ENCODE data around the gene ADAMTS12.
"Not testable (repeated sequence)": the region's sequence is repeated elsewhere in the genome, so short reads cannot be mapped to it uniquely, and the experiment has no call there.

Gene ADAMTS12

DNA sequence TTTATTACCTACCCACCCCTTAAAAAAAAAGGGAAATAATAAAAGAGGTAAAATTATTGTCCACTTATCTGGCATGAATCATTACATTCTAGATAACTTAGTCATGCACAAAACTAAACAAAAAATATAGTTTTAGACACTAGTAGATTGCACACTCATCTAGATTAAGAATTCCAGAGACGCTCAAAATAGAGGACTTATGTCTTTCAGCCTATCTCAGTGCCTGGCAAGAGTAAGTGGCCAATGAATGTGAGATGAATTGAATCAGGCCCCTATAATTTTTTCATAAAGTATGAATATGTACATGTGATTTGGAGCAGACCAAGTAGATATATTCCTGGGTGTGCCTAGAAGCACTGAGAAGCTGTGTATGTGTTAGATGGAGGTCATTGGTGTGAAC is 42.4 kb upstream of the ADAMTS12 start:
- Histone ChIP-seq H3K4me2 (ENCODE audit: low read length) (no peak overlapping the region), H3K27me3 (ENCODE audit: control insufficient read depth, insufficient read depth, low read length) (peaks cover 31% of the 10 kb centered on the region), H3K36me3 (ENCODE audit: insufficient read depth, low read length) (no peaks in the 10 kb centered on the region), H3K9me3 (replicated peaks; ENCODE audit: low read length) (no peaks in the 10 kb centered on the region), H3K9ac (ENCODE audit: low read depth, low read length) (no peak overlapping the region), H3K4me3 (ENCODE audit: low read length) (no peak overlapping the region), H3K4me1 (ENCODE audit: control insufficient read depth, insufficient read depth, low read length) (peaks cover 12% of the 10 kb centered on the region)

GRCh38 chr5:33933723-33934169 is 42.0 kb upstream of the ADAMTS12 start:
- Histone ChIP-seq H3K9me3 (replicated peaks; ENCODE audit: low read length) (no peaks in the 10 kb centered on the region), H3K4me3 (ENCODE audit: low read length) (no peak overlapping the region), H3K9ac (ENCODE audit: low read depth, low read length) (no peak overlapping the region), H3K4me2 (ENCODE audit: low read length) (no peak overlapping the region), H3K27me3 (ENCODE audit: control insufficient read depth, insufficient read depth, low read length) (peaks cover 28% of the 10 kb centered on the region), H3K36me3 (ENCODE audit: insufficient read depth, low read length) (no peaks in the 10 kb centered on the region), H3K4me1 (ENCODE audit: control insufficient read depth, insufficient read depth, low read length) (peaks cover 12% of the 10 kb centered on the region)

GRCh38 chr5:33931136-33931535 is 39.3 kb upstream of the ADAMTS12 start:
- Histone ChIP-seq H3K4me3 (ENCODE audit: low read length) (no peak overlapping the region), H3K27me3 (ENCODE audit: control insufficient read depth, insufficient read depth, low read length) (peaks cover 2% of the 10 kb centered on the region), H3K9ac (ENCODE audit: low read depth, low read length) (no peak overlapping the region), H3K9me3 (replicated peaks; ENCODE audit: low read length) (no peaks in the 10 kb centered on the region), H3K4me1 (ENCODE audit: control insufficient read depth, insufficient read depth, low read length) (peaks cover 11% of the 10 kb centered on the region), H3K36me3 (ENCODE audit: insufficient read depth, low read length) (no peaks in the 10 kb centered on the region), H3K4me2 (ENCODE audit: low read length) (no peak overlapping the region)

DNA sequence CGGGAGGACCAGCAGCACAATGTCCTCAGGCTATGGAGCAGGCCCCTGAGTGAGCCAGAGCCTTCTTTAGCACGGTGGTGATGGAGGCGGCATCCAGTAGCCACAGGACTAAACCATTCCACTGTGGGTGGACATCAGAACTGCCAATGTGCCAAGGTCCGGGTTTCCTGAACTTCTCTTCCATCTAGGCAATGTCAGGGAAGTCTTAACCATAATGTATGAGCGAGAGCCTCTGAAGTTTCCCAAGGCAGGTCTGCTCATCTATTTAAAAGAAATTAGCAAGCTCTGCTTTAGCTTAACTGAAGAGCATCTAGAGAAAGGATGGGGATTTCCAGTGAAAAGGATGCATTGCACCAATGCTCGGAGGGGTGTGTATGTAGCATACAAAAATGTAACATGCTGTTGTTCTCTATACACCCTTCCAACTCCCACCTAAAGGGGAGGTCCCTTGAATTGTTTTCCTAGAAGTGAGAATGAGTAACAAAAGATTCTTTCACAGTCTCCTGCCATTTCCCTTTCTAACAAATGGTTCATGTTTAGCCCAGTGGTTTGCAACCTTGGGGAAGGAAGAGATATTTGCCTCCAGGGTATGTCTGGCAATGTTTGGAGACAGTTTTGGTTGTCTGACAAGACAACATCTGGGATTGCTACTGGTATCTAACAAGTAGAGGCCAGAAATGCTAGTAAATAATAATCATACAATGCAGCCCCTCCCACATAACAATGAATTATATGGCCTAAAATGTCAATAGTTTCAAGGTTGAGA is 38.3 kb upstream of the ADAMTS12 start:
- no peaks in the 10 kb centered on the region for H3K9me3 ChIP-seq (replicated peaks; ENCODE audit: low read length)
- H3K36me3 ChIP-seq (ENCODE audit: insufficient read depth, low read length), result no peaks in the 10 kb centered on the region
- peaks cover 9% of the 10 kb centered on the region for H3K4me1 ChIP-seq (ENCODE audit: control insufficient read depth, insufficient read depth, low read length)
- no peak overlapping the region for H3K4me2 ChIP-seq (ENCODE audit: low read length)
- H3K27me3 ChIP-seq (ENCODE audit: control insufficient read depth, insufficient read depth, low read length), result no peaks in the 10 kb centered on the region
- no peak overlapping the region for H3K4me3 ChIP-seq (ENCODE audit: low read length)
- H3K9ac ChIP-seq (ENCODE audit: low read depth, low read length), result no peak overlapping the region

- H3K4me3 ChIP-seq (ENCODE audit: low read length), result no peak overlapping the region
- no peaks in the 10 kb centered on the region for H3K4me1 ChIP-seq (ENCODE audit: control insufficient read depth, insufficient read depth, low read length)
- H3K9me3 ChIP-seq (replicated peaks; ENCODE audit: low read length), result no peaks in the 10 kb centered on the region
- no peak overlapping the region for H3K4me2 ChIP-seq (ENCODE audit: low read length)
- no peak overlapping the region for H3K9ac ChIP-seq (ENCODE audit: low read depth, low read length)
- no peaks in the 10 kb centered on the region for H3K36me3 ChIP-seq (ENCODE audit: insufficient read depth, low read length)
- no peaks in the 10 kb centered on the region for H3K27me3 ChIP-seq (ENCODE audit: control insufficient read depth, insufficient read depth, low read length)
Observed at GRCh38 chr5:33928283-33928682, 36.5 kb upstream of the ADAMTS12 start.

- Histone ChIP-seq H3K4me1 (ENCODE audit: control insufficient read depth, insufficient read depth, low read length) (no peaks in the 10 kb centered on the region), H3K9me3 (replicated peaks; ENCODE audit: low read length) (no peaks in the 10 kb centered on the region), H3K36me3 (ENCODE audit: insufficient read depth, low read length) (no peaks in the 10 kb centered on the region), H3K9ac (ENCODE audit: low read depth, low read length) (no peak overlapping the region), H3K27me3 (ENCODE audit: control insufficient read depth, insufficient read depth, low read length) (peaks cover 5% of the 10 kb centered on the region), H3K4me3 (ENCODE audit: low read length) (no peak overlapping the region), H3K4me2 (ENCODE audit: low read length) (no peak overlapping the region)
Observed at GRCh38 chr5:33927685-33928084, 35.9 kb upstream of the ADAMTS12 start.

- H3K27me3 ChIP-seq (ENCODE audit: control insufficient read depth, insufficient read depth, low read length), result peaks cover 15% of the 10 kb centered on the region
- no peak overlapping the region for H3K4me2 ChIP-seq (ENCODE audit: low read length)
- no peaks in the 10 kb centered on the region for H3K9me3 ChIP-seq (replicated peaks; ENCODE audit: low read length)
- H3K4me1 ChIP-seq (ENCODE audit: control insufficient read depth, insufficient read depth, low read length), result no peaks in the 10 kb centered on the region
- no peak overlapping the region for H3K4me3 ChIP-seq (ENCODE audit: low read length)
- no peaks in the 10 kb centered on the region for H3K36me3 ChIP-seq (ENCODE audit: insufficient read depth, low read length)
- H3K9ac ChIP-seq (ENCODE audit: low read depth, low read length), result no peak overlapping the region
Observed at GRCh38 chr5:33925278-33925677, 33.5 kb upstream of the ADAMTS12 start.

- H3K9ac ChIP-seq (ENCODE audit: low read depth, low read length), result no peak overlapping the region
- H3K4me1 ChIP-seq (ENCODE audit: control insufficient read depth, insufficient read depth, low read length), result no peaks in the 10 kb centered on the region
- H3K4me3 ChIP-seq (ENCODE audit: low read length), result no peak overlapping the region
- no peaks in the 10 kb centered on the region for H3K9me3 ChIP-seq (replicated peaks; ENCODE audit: low read length)
- H3K36me3 ChIP-seq (ENCODE audit: insufficient read depth, low read length), result no peaks in the 10 kb centered on the region
- no peak overlapping the region for H3K4me2 ChIP-seq (ENCODE audit: low read length)
- peaks cover 18% of the 10 kb centered on the region for H3K27me3 ChIP-seq (ENCODE audit: control insufficient read depth, insufficient read depth, low read length)
Observed at GRCh38 chr5:33921002-33921401, 29.2 kb upstream of the ADAMTS12 start.

DNA sequence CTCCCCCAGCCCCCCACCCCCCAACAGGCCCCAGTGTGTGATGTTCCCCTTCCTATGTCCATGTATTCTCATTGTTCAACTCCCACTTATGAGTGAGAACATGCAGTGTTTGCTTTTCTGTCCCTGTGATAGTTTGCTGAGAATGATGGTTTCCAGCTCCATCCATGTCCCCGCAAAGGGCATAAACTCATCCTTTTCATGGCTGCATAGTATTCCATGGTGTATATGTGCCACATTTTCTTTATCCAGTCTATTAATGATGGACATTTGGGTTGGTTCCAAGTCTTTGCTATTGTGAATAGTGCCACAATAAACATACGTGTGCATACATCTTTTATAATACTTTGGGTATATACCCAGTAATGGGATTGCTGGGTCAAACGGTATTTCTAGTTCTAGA is 23.1 kb upstream of the ADAMTS12 start:
- not testable (repeated sequence) for H3K4me3 ChIP-seq (ENCODE audit: low read length); H3K9ac ChIP-seq (ENCODE audit: low read depth, low read length); H3K36me3 ChIP-seq (ENCODE audit: insufficient read depth, low read length); H3K9me3 ChIP-seq (replicated peaks; ENCODE audit: low read length); H3K4me2 ChIP-seq (ENCODE audit: low read length); H3K4me1 ChIP-seq (ENCODE audit: control insufficient read depth, insufficient read depth, low read length)
- H3K27me3 ChIP-seq (ENCODE audit: control insufficient read depth, insufficient read depth, low read length), result peaks cover 32% of the 10 kb centered on the region

- H3K4me2 ChIP-seq (ENCODE audit: low read length); H3K9ac ChIP-seq (ENCODE audit: low read depth, low read length); H3K4me3 ChIP-seq (ENCODE audit: low read length); H3K36me3 ChIP-seq (ENCODE audit: insufficient read depth, low read length); H3K4me1 ChIP-seq (ENCODE audit: control insufficient read depth, insufficient read depth, low read length); H3K9me3 ChIP-seq (replicated peaks; ENCODE audit: low read length): not testable (repeated sequence)
- peaks cover 18% of the 10 kb centered on the region for H3K27me3 ChIP-seq (ENCODE audit: control insufficient read depth, insufficient read depth, low read length)
Observed at GRCh38 chr5:33906248-33906647, 14.5 kb upstream of the ADAMTS12 start.

- Histone ChIP-seq H3K4me1 (ENCODE audit: control insufficient read depth, insufficient read depth, low read length) (no peaks in the 10 kb centered on the region), H3K4me3 (ENCODE audit: low read length) (no peak overlapping the region), H3K9ac (ENCODE audit: low read depth, low read length) (no peak overlapping the region), H3K9me3 (replicated peaks; ENCODE audit: low read length) (no peaks in the 10 kb centered on the region), H3K4me2 (ENCODE audit: low read length) (no peak overlapping the region), H3K27me3 (ENCODE audit: control insufficient read depth, insufficient read depth, low read length) (peaks cover 13% of the 10 kb centered on the region), H3K36me3 (ENCODE audit: insufficient read depth, low read length) (no peaks in the 10 kb centered on the region)
Observed at GRCh38 chr5:33905381-33905780, 13.6 kb upstream of the ADAMTS12 start.

- H3K27me3 ChIP-seq (ENCODE audit: control insufficient read depth, insufficient read depth, low read length), result peaks cover 2% of the 10 kb centered on the region
- H3K4me1 ChIP-seq (ENCODE audit: control insufficient read depth, insufficient read depth, low read length), result no peaks in the 10 kb centered on the region
- no peak overlapping the region for H3K9ac ChIP-seq (ENCODE audit: low read depth, low read length)
- H3K4me3 ChIP-seq (ENCODE audit: low read length), result no peak overlapping the region
- no peaks in the 10 kb centered on the region for H3K9me3 ChIP-seq (replicated peaks; ENCODE audit: low read length)
- no peaks in the 10 kb centered on the region for H3K36me3 ChIP-seq (ENCODE audit: insufficient read depth, low read length)
- H3K4me2 ChIP-seq (ENCODE audit: low read length), result no peak overlapping the region
Observed at GRCh38 chr5:33903118-33903517, 11.3 kb upstream of the ADAMTS12 start.

All from skeletal muscle satellite cell (primary cell).